ENCODE measurements around the gene RNF166.

Gene RNF166

GRCh38 chr16:88747588-88748301 lies 41.5 kb upstream of the RNF166 start:
- Histone ChIP-seq H3K4me1 (ENCODE audit: control insufficient read depth, insufficient read depth, low read length, poor library complexity, severe bottlenecking) (peaks cover 37% of the 10 kb centered on the region), H3K9me3 (ENCODE audit: control insufficient read depth, low read length) (no peaks in the 10 kb centered on the region), H3K36me3 (ENCODE audit: control insufficient read depth, insufficient read depth, low read length) (peaks cover 17% of the 10 kb centered on the region), H3K27me3 (replicated peaks; ENCODE audit: control insufficient read depth, insufficient read depth, low read length, poor library complexity, severe bottlenecking) (no peaks in the 10 kb centered on the region), H3K4me3 (ENCODE audit: insufficient read depth, low read depth, low read length, poor library complexity, severe bottlenecking) (no peak overlapping the region), H3K27ac (ENCODE audit: insufficient read depth, low read length, poor library complexity, severe bottlenecking) (no peak overlapping the region)
- peak in 1 of 3 donors; percentile 21 for DNase-seq

GRCh38 chr16:88746506-88746905 lies 40.3 kb upstream of the RNF166 start:
- H3K4me1 ChIP-seq (ENCODE audit: control insufficient read depth, insufficient read depth, low read length, poor library complexity, severe bottlenecking): peaks cover 37% of the 10 kb centered on the region
- H3K4me3 ChIP-seq (ENCODE audit: insufficient read depth, low read depth, low read length, poor library complexity, severe bottlenecking): no peak overlapping the region
- peaks cover 21% of the 10 kb centered on the region for H3K36me3 ChIP-seq (ENCODE audit: control insufficient read depth, insufficient read depth, low read length)
- peak overlapping the region; percentile 63 for H3K27ac ChIP-seq (ENCODE audit: insufficient read depth, low read length, poor library complexity, severe bottlenecking)
- no peaks in the 10 kb centered on the region for H3K27me3 ChIP-seq (replicated peaks; ENCODE audit: control insufficient read depth, insufficient read depth, low read length, poor library complexity, severe bottlenecking)
- no peaks in the 10 kb centered on the region for H3K9me3 ChIP-seq (ENCODE audit: control insufficient read depth, low read length)
- no peak for DNase-seq

GRCh38 chr16:88744577-88745521 lies 38.6 kb upstream of the RNF166 start:
- no peak overlapping the region for H3K4me3 ChIP-seq (ENCODE audit: insufficient read depth, low read depth, low read length, poor library complexity, severe bottlenecking)
- peak overlapping the region; percentile 63 for H3K27ac ChIP-seq (ENCODE audit: insufficient read depth, low read length, poor library complexity, severe bottlenecking)
- H3K36me3 ChIP-seq (ENCODE audit: control insufficient read depth, insufficient read depth, low read length): peaks cover 29% of the 10 kb centered on the region
- no peaks in the 10 kb centered on the region for H3K9me3 ChIP-seq (ENCODE audit: control insufficient read depth, low read length)
- H3K4me1 ChIP-seq (ENCODE audit: control insufficient read depth, insufficient read depth, low read length, poor library complexity, severe bottlenecking): peaks cover 37% of the 10 kb centered on the region
- no peak for DNase-seq
- no peaks in the 10 kb centered on the region for H3K27me3 ChIP-seq (replicated peaks; ENCODE audit: control insufficient read depth, insufficient read depth, low read length, poor library complexity, severe bottlenecking)

GRCh38 chr16:88743693-88744576 lies 37.7 kb upstream of the RNF166 start:
- no peaks in the 10 kb centered on the region for H3K27me3 ChIP-seq (replicated peaks; ENCODE audit: control insufficient read depth, insufficient read depth, low read length, poor library complexity, severe bottlenecking)
- H3K27ac ChIP-seq (ENCODE audit: insufficient read depth, low read length, poor library complexity, severe bottlenecking): no peak overlapping the region
- H3K4me1 ChIP-seq (ENCODE audit: control insufficient read depth, insufficient read depth, low read length, poor library complexity, severe bottlenecking): peaks cover 37% of the 10 kb centered on the region
- H3K36me3 ChIP-seq (ENCODE audit: control insufficient read depth, insufficient read depth, low read length): peaks cover 29% of the 10 kb centered on the region
- no peak overlapping the region for H3K4me3 ChIP-seq (ENCODE audit: insufficient read depth, low read depth, low read length, poor library complexity, severe bottlenecking)
- H3K9me3 ChIP-seq (ENCODE audit: control insufficient read depth, low read length): no peaks in the 10 kb centered on the region
- peak; percentile 50 to 66 (median 57) for DNase-seq

- Histone ChIP-seq H3K27me3 (replicated peaks; ENCODE audit: control insufficient read depth, insufficient read depth, low read length, poor library complexity, severe bottlenecking) (no peaks in the 10 kb centered on the region), H3K36me3 (ENCODE audit: control insufficient read depth, insufficient read depth, low read length) (peaks cover 30% of the 10 kb centered on the region), H3K4me3 (ENCODE audit: insufficient read depth, low read depth, low read length, poor library complexity, severe bottlenecking) (no peak overlapping the region), H3K9me3 (ENCODE audit: control insufficient read depth, low read length) (no peaks in the 10 kb centered on the region), H3K4me1 (ENCODE audit: control insufficient read depth, insufficient read depth, low read length, poor library complexity, severe bottlenecking) (peaks cover 37% of the 10 kb centered on the region), H3K27ac (ENCODE audit: insufficient read depth, low read length, poor library complexity, severe bottlenecking) (no peak overlapping the region)
- no peak for DNase-seq
Observed at GRCh38 chr16:88742896-88743605, 36.8 kb upstream of the RNF166 start.

- DNase-seq: no peak
- Histone ChIP-seq H3K4me1 (ENCODE audit: control insufficient read depth, insufficient read depth, low read length, poor library complexity, severe bottlenecking) (peaks cover 38% of the 10 kb centered on the region), H3K4me3 (ENCODE audit: insufficient read depth, low read depth, low read length, poor library complexity, severe bottlenecking) (no peak overlapping the region), H3K27ac (ENCODE audit: insufficient read depth, low read length, poor library complexity, severe bottlenecking) (no peak overlapping the region), H3K27me3 (replicated peaks; ENCODE audit: control insufficient read depth, insufficient read depth, low read length, poor library complexity, severe bottlenecking) (no peaks in the 10 kb centered on the region), H3K36me3 (ENCODE audit: control insufficient read depth, insufficient read depth, low read length) (peaks cover 30% of the 10 kb centered on the region), H3K9me3 (ENCODE audit: control insufficient read depth, low read length) (no peaks in the 10 kb centered on the region)
Observed at GRCh38 chr16:88741368-88741767, 35.2 kb upstream of the RNF166 start.

- no peak overlapping the region for H3K4me3 ChIP-seq (ENCODE audit: insufficient read depth, low read depth, low read length, poor library complexity, severe bottlenecking)
- H3K27me3 ChIP-seq (replicated peaks; ENCODE audit: control insufficient read depth, insufficient read depth, low read length, poor library complexity, severe bottlenecking): no peaks in the 10 kb centered on the region
- H3K4me1 ChIP-seq (ENCODE audit: control insufficient read depth, insufficient read depth, low read length, poor library complexity, severe bottlenecking): peaks cover 32% of the 10 kb centered on the region
- no peak overlapping the region for H3K27ac ChIP-seq (ENCODE audit: insufficient read depth, low read length, poor library complexity, severe bottlenecking)
- H3K36me3 ChIP-seq (ENCODE audit: control insufficient read depth, insufficient read depth, low read length): peaks cover 36% of the 10 kb centered on the region
- H3K9me3 ChIP-seq (ENCODE audit: control insufficient read depth, low read length): no peaks in the 10 kb centered on the region
- no peak for DNase-seq
Observed at GRCh38 chr16:88740727-88741055, 34.5 kb upstream of the RNF166 start.

- Histone ChIP-seq H3K9me3 (ENCODE audit: control insufficient read depth, low read length) (no peaks in the 10 kb centered on the region), H3K27ac (ENCODE audit: insufficient read depth, low read length, poor library complexity, severe bottlenecking) (no peak overlapping the region), H3K4me1 (ENCODE audit: control insufficient read depth, insufficient read depth, low read length, poor library complexity, severe bottlenecking) (peaks cover 27% of the 10 kb centered on the region), H3K27me3 (replicated peaks; ENCODE audit: control insufficient read depth, insufficient read depth, low read length, poor library complexity, severe bottlenecking) (no peaks in the 10 kb centered on the region), H3K4me3 (ENCODE audit: insufficient read depth, low read depth, low read length, poor library complexity, severe bottlenecking) (no peak overlapping the region), H3K36me3 (ENCODE audit: control insufficient read depth, insufficient read depth, low read length) (peaks cover 41% of the 10 kb centered on the region)
- no peak for DNase-seq
Observed at GRCh38 chr16:88739977-88740726, 33.9 kb upstream of the RNF166 start.

All from effector memory CD4-positive, alpha-beta T cell (primary cell).